ENCODE results near the gene NFATC2.

GRCh38 chr20:51346686-51347485 is 195.6 kb downstream of the NFATC2 start:
- TF ChIP-seq CTCF (conservative IDR thresholded peaks at IDR 0.05) (no peak), EZH2 (IDR thresholded peaks at IDR 0.05; ENCODE audit: low read depth) (no peak)

Data from PC-9 (cell line).